ENCODE results near the gene TMEM222. TPM values are rescaled to one million over a fixed set of nuclear protein-coding genes. Genes with fewer than 3 reads are reported as not detected.

The TMEM222 gene
- polyA plus RNA-seq, 1 donor from 2014 or later: 80.6 TPM

DNA sequence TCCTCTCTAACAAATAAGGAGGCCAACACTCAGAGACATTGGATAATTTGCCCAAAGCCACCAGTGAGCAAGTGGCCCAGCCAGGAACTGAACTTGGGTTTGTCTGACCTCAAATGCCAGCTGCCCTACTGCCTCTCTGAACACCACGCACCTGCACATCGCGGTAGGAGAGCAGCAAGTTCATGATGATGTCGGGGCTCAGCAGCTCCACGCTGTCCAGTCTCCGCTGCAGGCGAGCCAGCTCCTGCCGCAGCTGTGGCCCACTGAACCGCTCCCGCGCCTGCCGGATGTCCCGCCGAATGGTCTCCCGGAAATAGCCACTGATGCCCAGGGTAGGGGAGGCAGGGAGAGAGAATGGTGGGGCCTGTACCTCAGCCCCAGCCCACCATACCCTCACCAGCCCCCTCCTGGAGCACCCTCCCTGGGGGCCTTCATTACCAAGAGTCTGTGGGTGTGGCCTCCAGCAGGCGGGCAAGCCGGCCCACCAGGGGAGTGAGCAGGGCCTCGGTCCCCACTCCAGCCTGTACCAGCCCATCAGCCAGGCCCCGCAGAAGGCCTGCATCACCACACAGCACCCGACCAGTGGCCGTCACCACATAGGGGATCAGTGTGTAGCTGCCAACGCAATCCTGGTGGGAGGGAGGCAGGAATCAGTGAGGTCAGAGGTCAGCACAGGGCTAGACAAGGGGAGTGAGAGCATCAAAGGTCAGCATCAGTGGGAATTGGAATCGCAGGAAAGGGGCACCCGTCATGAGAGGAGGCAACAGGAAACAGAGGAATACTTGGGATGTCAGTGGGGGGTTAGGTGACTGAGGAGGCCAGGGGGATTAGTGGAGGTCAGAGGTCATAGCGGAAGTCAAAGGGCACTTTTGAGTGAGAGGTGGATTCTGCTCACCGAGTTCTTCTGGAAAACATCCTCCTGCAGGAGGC lies 42.1 kb downstream of the TMEM222 start:
- H3F3A ChIP-seq (ENCODE audit: insufficient read depth, low read length, poor library complexity, severe bottlenecking): no peaks in the 10 kb centered on the region
- no peak overlapping the region for H3K4me2 ChIP-seq (ENCODE audit: low read length)

DNA sequence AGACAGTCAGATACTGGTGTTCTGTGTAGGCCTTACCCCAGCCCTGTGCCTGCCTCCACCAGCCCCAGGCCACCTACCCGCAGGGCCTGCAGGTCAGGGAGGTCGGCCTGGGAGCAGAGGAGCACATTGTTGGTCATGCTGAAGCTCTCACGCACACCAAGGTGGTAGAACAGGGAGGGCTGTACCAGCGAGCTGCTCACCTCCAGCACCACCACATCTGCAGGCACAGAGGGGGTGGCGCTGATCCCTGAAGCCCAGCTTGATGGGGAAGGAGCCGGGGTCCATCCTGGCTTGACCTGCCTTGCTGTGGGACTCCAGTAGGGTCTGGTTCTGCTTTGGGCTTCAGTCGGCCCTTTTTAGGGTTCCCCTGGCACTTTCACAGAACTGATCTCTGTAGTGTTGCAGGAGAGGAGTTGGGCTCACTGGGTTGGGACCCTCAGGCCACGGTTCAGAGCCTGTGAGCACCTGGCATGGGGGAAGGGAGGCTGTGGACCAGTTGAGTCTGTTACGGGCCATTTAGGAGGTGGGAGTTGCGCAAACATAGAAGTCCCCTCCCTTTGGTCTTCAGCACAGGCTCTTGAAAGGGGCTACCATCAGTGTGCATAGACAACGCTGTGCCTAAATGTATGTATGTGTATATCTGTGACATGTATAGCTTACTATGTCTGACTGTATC lies 42.9 kb downstream of the TMEM222 start:
- Histone ChIP-seq H3F3A (ENCODE audit: insufficient read depth, low read length, poor library complexity, severe bottlenecking) (no peaks in the 10 kb centered on the region), H4K20me1 (ENCODE audit: insufficient read depth) (no peaks in the 10 kb centered on the region), H3K9me2 (ENCODE audit: insufficient read depth, low read length) (no peaks in the 10 kb centered on the region), H3K36me3 (ENCODE audit: insufficient read depth, low read length) (no peaks in the 10 kb centered on the region), H3K9ac (ENCODE audit: low read length) (no peak overlapping the region), H2AFZ (ENCODE audit: low read depth, low read length) (no peak overlapping the region), H3K27me3 (ENCODE audit: insufficient read depth, low read depth, low read length) (peaks cover 21% of the 10 kb centered on the region), H3K4me2 (ENCODE audit: low read length) (no peak overlapping the region), H3K9me3 (ENCODE audit: low read length) (no peaks in the 10 kb centered on the region), H3K4me3 (ENCODE audit: low read length) (peak overlapping the region; percentile 64), H3K79me2 (replicated peaks; ENCODE audit: insufficient read depth, low read length) (no peaks in the 10 kb centered on the region), H3K27ac (ENCODE audit: low read length) (no peak overlapping the region)
- TF ChIP-seq POLR2AphosphoS5 (IDR thresholded peaks at IDR 0.05) (no peak), TAF1 (IDR thresholded peaks at IDR 0.05; ENCODE audit: low read depth) (no peak), RAD21 (conservative IDR thresholded peaks at IDR 0.05) (no peak)

More for the DNA sequence above, 42.1 kb downstream of the TMEM222 start:
- Histone ChIP-seq H3K27ac (ENCODE audit: low read length) (no peak overlapping the region), H3K79me2 (replicated peaks; ENCODE audit: insufficient read depth, low read length) (no peaks in the 10 kb centered on the region), H2AFZ (ENCODE audit: low read depth, low read length) (no peak overlapping the region), H3K27me3 (ENCODE audit: insufficient read depth, low read depth, low read length) (peaks cover 29% of the 10 kb centered on the region), H3K9me2 (ENCODE audit: insufficient read depth, low read length) (no peaks in the 10 kb centered on the region), H3K9me3 (ENCODE audit: low read length) (no peaks in the 10 kb centered on the region), H3K36me3 (ENCODE audit: insufficient read depth, low read length) (no peaks in the 10 kb centered on the region), H3K4me3 (ENCODE audit: low read length) (no peak overlapping the region), H3K9ac (ENCODE audit: low read length) (no peak overlapping the region), H4K20me1 (ENCODE audit: insufficient read depth) (no peaks in the 10 kb centered on the region)
- no peak for TF ChIP-seq SMC3 (conservative IDR thresholded peaks at IDR 0.05; ENCODE audit: poor library complexity)
- no peak for TF ChIP-seq TAF1 (IDR thresholded peaks at IDR 0.05; ENCODE audit: low read depth)
- TF ChIP-seq, protein P1, sequence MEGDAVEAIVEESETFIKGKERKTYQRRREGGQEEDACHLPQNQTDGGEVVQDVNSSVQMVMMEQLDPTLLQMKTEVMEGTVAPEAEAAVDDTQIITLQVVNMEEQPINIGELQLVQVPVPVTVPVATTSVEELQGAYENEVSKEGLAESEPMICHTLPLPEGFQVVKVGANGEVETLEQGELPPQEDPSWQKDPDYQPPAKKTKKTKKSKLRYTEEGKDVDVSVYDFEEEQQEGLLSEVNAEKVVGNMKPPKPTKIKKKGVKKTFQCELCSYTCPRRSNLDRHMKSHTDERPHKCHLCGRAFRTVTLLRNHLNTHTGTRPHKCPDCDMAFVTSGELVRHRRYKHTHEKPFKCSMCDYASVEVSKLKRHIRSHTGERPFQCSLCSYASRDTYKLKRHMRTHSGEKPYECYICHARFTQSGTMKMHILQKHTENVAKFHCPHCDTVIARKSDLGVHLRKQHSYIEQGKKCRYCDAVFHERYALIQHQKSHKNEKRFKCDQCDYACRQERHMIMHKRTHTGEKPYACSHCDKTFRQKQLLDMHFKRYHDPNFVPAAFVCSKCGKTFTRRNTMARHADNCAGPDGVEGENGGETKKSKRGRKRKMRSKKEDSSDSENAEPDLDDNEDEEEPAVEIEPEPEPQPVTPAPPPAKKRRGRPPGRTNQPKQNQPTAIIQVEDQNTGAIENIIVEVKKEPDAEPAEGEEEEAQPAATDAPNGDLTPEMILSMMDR (IDR thresholded peaks at IDR 0.05; ENCODE audit: poor library complexity, severe bottlenecking): no peak
- no peak for TF ChIP-seq EP300 (conservative IDR thresholded peaks at IDR 0.05; ENCODE audit: poor library complexity, severe bottlenecking)
- TF ChIP-seq MXI1 (conservative IDR thresholded peaks at IDR 0.05; ENCODE audit: poor library complexity, severe bottlenecking): no peak
- no peak for TF ChIP-seq POLR2AphosphoS5 (IDR thresholded peaks at IDR 0.05)
- no peak for TF ChIP-seq RAD21 (conservative IDR thresholded peaks at IDR 0.05)
- TF ChIP-seq, protein P2, sequence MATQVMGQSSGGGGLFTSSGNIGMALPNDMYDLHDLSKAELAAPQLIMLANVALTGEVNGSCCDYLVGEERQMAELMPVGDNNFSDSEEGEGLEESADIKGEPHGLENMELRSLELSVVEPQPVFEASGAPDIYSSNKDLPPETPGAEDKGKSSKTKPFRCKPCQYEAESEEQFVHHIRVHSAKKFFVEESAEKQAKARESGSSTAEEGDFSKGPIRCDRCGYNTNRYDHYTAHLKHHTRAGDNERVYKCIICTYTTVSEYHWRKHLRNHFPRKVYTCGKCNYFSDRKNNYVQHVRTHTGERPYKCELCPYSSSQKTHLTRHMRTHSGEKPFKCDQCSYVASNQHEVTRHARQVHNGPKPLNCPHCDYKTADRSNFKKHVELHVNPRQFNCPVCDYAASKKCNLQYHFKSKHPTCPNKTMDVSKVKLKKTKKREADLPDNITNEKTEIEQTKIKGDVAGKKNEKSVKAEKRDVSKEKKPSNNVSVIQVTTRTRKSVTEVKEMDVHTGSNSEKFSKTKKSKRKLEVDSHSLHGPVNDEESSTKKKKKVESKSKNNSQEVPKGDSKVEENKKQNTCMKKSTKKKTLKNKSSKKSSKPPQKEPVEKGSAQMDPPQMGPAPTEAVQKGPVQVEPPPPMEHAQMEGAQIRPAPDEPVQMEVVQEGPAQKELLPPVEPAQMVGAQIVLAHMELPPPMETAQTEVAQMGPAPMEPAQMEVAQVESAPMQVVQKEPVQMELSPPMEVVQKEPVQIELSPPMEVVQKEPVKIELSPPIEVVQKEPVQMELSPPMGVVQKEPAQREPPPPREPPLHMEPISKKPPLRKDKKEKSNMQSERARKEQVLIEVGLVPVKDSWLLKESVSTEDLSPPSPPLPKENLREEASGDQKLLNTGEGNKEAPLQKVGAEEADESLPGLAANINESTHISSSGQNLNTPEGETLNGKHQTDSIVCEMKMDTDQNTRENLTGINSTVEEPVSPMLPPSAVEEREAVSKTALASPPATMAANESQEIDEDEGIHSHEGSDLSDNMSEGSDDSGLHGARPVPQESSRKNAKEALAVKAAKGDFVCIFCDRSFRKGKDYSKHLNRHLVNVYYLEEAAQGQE (IDR thresholded peaks at IDR 0.05; ENCODE audit: borderline replicate concordance): no peak
- TF ChIP-seq EZH2 (IDR thresholded peaks at IDR 0.05; ENCODE audit: borderline replicate concordance, insufficient read depth, low read length, poor library complexity, severe bottlenecking): no peak
